SH-SY5Y (cell line): ENCODE results near the gene ANO8.

Source experiments
- GATA2 ChIP-seq: IDR thresholded peaks from 2 replicates; pipeline ENCODE4 v1.6.1; 2011; ENCODE audit warnings: mild to moderate bottlenecking, low read depth, low read length
- GATA3 ChIP-seq: IDR thresholded peaks from 2 replicates; pipeline ENCODE4 v1.6.1; 2011; ENCODE audit warnings: low read depth, mild to moderate bottlenecking, low read length, moderate library complexity

- TF ChIP-seq GATA2, result no peak
- TF ChIP-seq GATA3, result no peak
Measured at GRCh38 chr19:17324357-17325114, 10.1 kb downstream of the ANO8 start.
